Lung (tissue), 12 donors: ENCODE data around the gene PARD3B. TPM values are rescaled to one million over a fixed set of nuclear protein-coding genes. Genes with fewer than 3 reads are reported as not detected.

ENCODE experiments used
- ATAC-seq: fragments of 200-7000 bp; cut with Tn5 transposase; one replicate; pipeline ENCODE4 v1.9.1; 2020; ENCODE audit warnings: moderate number of reproducible peaks; ENCODE audit not compliant: insufficient read depth, low FRiP score
- DNase-seq, 3 donors: peaks; one replicate each; pipeline ENCODE4 v3.0.0-alpha.2; 2013 to 2017
- H3K27ac ChIP-seq, 2 donors: one replicate each; pipeline ENCODE4 v1.5.1; 2013; ENCODE audit warnings: mild to moderate bottlenecking in 2 of 2, moderate library complexity in 2 of 2, control low read depth in 1 of 2, inconsistent platforms in 1 of 2, low read depth in 1 of 2, low read length in 1 of 2
- H3K27me3 ChIP-seq, 3 donors: one replicate each; pipeline ENCODE4 v1.5.1; 2013; ENCODE audit warnings: low read length in 2 of 3; ENCODE audit not compliant: control insufficient read depth in 3 of 3, insufficient read depth in 3 of 3
- H3K36me3 ChIP-seq, 4 donors: one replicate each; pipeline ENCODE4 v1.5.1; 2013; ENCODE audit warnings: low read length in 4 of 4, mild to moderate bottlenecking in 1 of 4, moderate library complexity in 1 of 4; ENCODE audit not compliant: control insufficient read depth in 4 of 4, insufficient read depth in 4 of 4
- H3K4me1 ChIP-seq, 5 donors: one replicate each; pipeline ENCODE4 v1.5.1; 2013; ENCODE audit warnings: low read length in 5 of 5, mild to moderate bottlenecking in 2 of 5, moderate library complexity in 1 of 5; ENCODE audit not compliant: control insufficient read depth in 5 of 5, insufficient read depth in 5 of 5
- H3K4me3 ChIP-seq: one replicate; pipeline ENCODE4 v1.5.1; 2013; ENCODE audit warnings: mild to moderate bottlenecking, control low read depth, moderate library complexity
- H3K9ac ChIP-seq, 2 donors: one replicate each; pipeline ENCODE4 v1.5.1; 2013; ENCODE audit warnings: low read length in 2 of 2, control low read depth in 1 of 2; ENCODE audit not compliant: insufficient read depth in 1 of 2
- H3K9me3 ChIP-seq, 4 donors: one replicate each; pipeline ENCODE4 v1.5.1; 2013; ENCODE audit warnings: low read length in 3 of 4, mild to moderate bottlenecking in 1 of 4, moderate library complexity in 1 of 4; ENCODE audit not compliant: control insufficient read depth in 4 of 4, insufficient read depth in 3 of 4
- WGBS, 2 donors: extraction: QIAGEN DNeasy Blood & Tissue Kit; methylation state at CpG; one replicate each; pipeline ENCODE4 v1.1.7; 2013; 5-methylcytosine and 5-hydroxymethylcytosine counted together
- polyA plus RNA-seq, 2 donors: library from polyadenylated mRNA; stranded (reverse); fragments of 200-250 nt; gene quantifications; one replicate each; pipeline ENCODE4 v1.2.1, GENCODE V29; 2013
- total RNA-seq, 2 donors: library from RNA; depleted of rRNA in 1 of 2; stranded (reverse); fragments of >200 nt in 1 of 2; gene quantifications; one replicate each; pipeline ENCODE4 v1.2.1, GENCODE V29; 2014 to 2021
- TF ChIP-seq, protein P1 (sequence below): IDR thresholded peaks from 2 replicates; pipeline ENCODE4 v1.5.1; 2012; ENCODE audit warnings: mild to moderate bottlenecking; ENCODE audit errors: control extremely low read depth, extremely low read depth
- donor health status: control.
- donor health status: control.
- donor health status: Bipolar disorder and iron deficiency.
- donor health status: healthy.
- donor health status: DM: yes; HTN: yes; CAD: no.

The PARD3B gene
- total and polyA plus RNA-seq, 4 donors, result 2.4 to 38.7 (median 17.1) TPM

DNA sequence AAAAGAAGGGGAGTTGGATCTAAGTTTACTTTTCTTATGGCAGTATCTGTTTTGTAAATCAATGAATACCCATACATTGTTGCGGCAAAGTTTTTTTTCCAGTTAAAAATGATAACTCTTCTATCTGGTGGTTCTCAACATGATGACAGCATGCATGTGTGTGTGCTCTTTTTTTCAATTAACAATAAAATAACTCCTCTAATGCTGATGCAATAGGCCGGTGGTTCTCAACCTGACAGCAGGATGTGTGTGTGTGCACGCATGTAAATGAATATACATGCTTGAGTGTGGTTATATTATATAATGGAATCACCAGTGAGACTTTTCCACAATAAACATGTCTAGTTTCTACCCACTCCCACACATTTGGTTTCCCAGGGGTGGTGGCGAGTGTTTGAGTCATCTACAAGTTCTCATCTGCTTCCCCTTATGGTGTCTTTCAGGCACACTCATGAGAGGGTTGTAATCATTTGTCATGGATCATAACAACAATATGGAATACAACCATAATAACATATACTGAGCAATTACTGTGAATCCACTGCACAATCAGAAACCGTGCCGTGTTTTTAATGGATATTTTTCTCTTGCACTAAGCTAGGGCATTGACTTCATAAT is 31.2 kb downstream of the PARD3B start:
- TF ChIP-seq, protein P1, sequence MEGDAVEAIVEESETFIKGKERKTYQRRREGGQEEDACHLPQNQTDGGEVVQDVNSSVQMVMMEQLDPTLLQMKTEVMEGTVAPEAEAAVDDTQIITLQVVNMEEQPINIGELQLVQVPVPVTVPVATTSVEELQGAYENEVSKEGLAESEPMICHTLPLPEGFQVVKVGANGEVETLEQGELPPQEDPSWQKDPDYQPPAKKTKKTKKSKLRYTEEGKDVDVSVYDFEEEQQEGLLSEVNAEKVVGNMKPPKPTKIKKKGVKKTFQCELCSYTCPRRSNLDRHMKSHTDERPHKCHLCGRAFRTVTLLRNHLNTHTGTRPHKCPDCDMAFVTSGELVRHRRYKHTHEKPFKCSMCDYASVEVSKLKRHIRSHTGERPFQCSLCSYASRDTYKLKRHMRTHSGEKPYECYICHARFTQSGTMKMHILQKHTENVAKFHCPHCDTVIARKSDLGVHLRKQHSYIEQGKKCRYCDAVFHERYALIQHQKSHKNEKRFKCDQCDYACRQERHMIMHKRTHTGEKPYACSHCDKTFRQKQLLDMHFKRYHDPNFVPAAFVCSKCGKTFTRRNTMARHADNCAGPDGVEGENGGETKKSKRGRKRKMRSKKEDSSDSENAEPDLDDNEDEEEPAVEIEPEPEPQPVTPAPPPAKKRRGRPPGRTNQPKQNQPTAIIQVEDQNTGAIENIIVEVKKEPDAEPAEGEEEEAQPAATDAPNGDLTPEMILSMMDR, result no peak
- DNase-seq (no peak), ATAC-seq (no peak)
- Histone ChIP-seq H3K4me3 (no peak overlapping the region), H3K27me3 (no peaks in the 10 kb centered on the region), H3K9me3 (no peaks in the 10 kb centered on the region), H3K36me3 (no peaks in the 10 kb centered on the region), H3K27ac (no peak overlapping the region), H3K4me1 (peaks cover 0 to 6% (median 0%) of the 10 kb centered on the region in 5 donors), H3K9ac (no peak overlapping the region)
- WGBS, 2 donors, result 96% methylated on average over 6 of the region's 6 CpGs

DNA sequence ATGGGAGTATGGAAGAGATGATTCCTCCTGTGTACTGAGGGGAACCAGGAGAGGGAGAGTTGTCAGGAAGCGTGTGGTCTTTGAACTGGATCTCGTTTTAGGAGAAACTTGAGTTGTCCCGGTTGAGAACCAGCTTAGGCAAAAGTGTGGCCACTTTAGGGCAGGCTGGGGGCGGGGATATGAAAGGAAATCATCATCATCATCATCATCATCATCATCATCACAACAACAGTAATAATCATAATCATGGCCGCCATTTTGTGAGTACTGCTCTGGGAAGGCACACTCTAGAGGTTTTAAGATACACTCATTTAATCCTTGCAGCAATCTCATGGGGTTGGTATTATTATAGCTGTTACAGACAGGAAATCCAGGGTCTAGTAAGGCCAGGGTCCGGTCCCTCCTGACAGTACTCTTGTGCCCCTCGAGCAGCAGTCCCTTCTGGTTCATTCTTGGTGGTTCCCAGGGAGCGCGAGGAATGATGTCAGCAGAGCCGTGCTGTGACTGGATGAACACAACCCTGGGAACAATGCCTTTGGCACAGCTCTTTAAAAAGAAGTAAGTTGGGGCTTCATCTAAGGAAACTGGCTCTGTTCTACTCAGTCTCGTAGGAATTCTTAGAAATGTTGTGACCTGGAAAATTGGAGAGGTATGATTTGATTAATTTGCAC is 33.8 kb downstream of the PARD3B start:
- TF ChIP-seq, protein P1, result no peak
- DNase-seq, result no peak
- Histone ChIP-seq H3K9ac (no peak overlapping the region), H3K27me3 (no peaks in the 10 kb centered on the region), H3K9me3 (no peaks in the 10 kb centered on the region), H3K4me1 (peaks cover 0 to 2% (median 0%) of the 10 kb centered on the region in 5 donors), H3K27ac (no peak overlapping the region), H3K4me3 (no peak overlapping the region), H3K36me3 (no peaks in the 10 kb centered on the region)
- ATAC-seq, result no peak
- 91 to 96% methylated on average over 11 of the region's 11 CpGs for WGBS, 2 donors

DNA sequence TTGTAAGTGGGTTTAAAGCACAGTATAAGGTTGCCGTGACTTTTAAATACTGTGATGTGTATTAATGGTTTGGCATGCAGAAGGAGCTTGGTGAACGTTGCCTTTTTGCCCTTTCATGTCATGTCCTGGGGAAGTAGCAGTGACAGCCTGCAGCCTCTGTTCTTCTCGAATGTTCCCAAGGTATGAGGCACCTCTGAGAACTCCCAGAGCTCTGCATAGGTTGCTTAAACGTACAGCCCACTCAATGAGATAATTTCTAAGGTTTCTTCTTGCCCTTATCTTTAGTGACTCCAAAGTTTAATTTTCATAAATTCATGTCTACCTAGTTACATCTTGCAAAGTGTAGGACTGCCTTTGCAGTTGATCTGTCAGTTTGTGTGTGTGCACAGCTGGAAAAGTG is 36.7 kb downstream of the PARD3B start:
- Histone ChIP-seq H3K9me3 (no peaks in the 10 kb centered on the region), H3K36me3 (no peaks in the 10 kb centered on the region), H3K4me1 (no peaks in the 10 kb centered on the region), H3K27ac (no peak overlapping the region), H3K27me3 (no peaks in the 10 kb centered on the region), H3K9ac (no peak overlapping the region), H3K4me3 (no peak overlapping the region)
- TF ChIP-seq, protein P1, result no peak
- DNase-seq (no peak), ATAC-seq (no peak)
- 68 to 73% methylated on average over 4 of the region's 4 CpGs for WGBS, 2 donors
